B cell (primary cell): ENCODE results near the gene BIRC5. TPM values are rescaled to one million over a fixed set of nuclear protein-coding genes. Genes with fewer than 3 reads are reported as not detected.

ENCODE experiments used
- ATAC-seq: fragments of 200-7000 bp; cut with Tn5 transposase; one replicate; pipeline ENCODE4 v1.10.0; 2021; ENCODE audit warnings: low read depth, mild to moderate bottlenecking, moderate number of reproducible peaks, moderate library complexity
- CTCF ChIA-PET: fragments of 350-600 bp; sonication (Branson Sonifier 250); formaldehyde crosslinking; loops from one replicate; lab custom pipeline; 2021; ENCODE audit warnings: antibody characterized with exemption, inconsistent platforms; lab: Charles Lee
- POLR2A ChIA-PET: fragments of 350-600 bp; sonication (Branson Sonifier 250); formaldehyde crosslinking; loops from one replicate; lab custom pipeline; 2021; ENCODE audit warnings: antibody characterized with exemption; lab: Charles Lee
- DNase-seq: peaks from one replicate; pipeline ENCODE4 v3.0.0; 2013
- H2AFZ ChIP-seq: 2 replicates; pipeline ENCODE4 v1.6.1; 2012; ENCODE audit warnings: mild to moderate bottlenecking, low read depth, low read length; ENCODE audit not compliant: insufficient read depth, poor library complexity, severe bottlenecking
- H3K27ac ChIP-seq, 2 donors: 1 replicate in 1 of 2; 2 replicates in 1 of 2; pipeline ENCODE4 v1.5.1; 2012 to 2013; ENCODE audit warnings: low read length in 2 of 2, mild to moderate bottlenecking in 2 of 2, moderate library complexity in 1 of 2
- H3K27me3 ChIP-seq, 4 experiments: fragments of 200-600 bp in 1 of 4; sonication (generic) in 1 of 4; replicated peaks in 1 of 4; 1 replicate in 2 of 4; 2 replicates in 2 of 4; pipeline versions ENCODE4 v1.6.1 to v1.7.0; 2013 to 2016; ENCODE audit warnings: low read length in 3 of 4, mild to moderate bottlenecking in 2 of 4, mixed read lengths in 1 of 4, moderate library complexity in 1 of 4; ENCODE audit not compliant: insufficient read depth in 4 of 4, control insufficient read depth in 3 of 4; ENCODE audit errors: control extremely low read depth in 1 of 4
- H3K36me3 ChIP-seq, 2 experiments: replicated peaks in 1 of 2; 1 replicate in 1 of 2; 2 replicates in 1 of 2; pipeline versions ENCODE4 v1.6.1 to v1.7.1; 2013; ENCODE audit warnings: low read length in 1 of 2; ENCODE audit not compliant: insufficient read depth in 2 of 2, control insufficient read depth in 1 of 2; ENCODE audit errors: control extremely low read depth in 1 of 2, extremely low read depth in 1 of 2
- H3K4me1 ChIP-seq, 2 donors: fragments of 200-600 bp in 1 of 2; sonication (generic) in 1 of 2; 1 replicate in 1 of 2; 2 replicates in 1 of 2; pipeline versions ENCODE4 v1.5.1 to v1.6.1; 2013 to 2017; ENCODE audit warnings: low read length in 2 of 2; ENCODE audit not compliant: control insufficient read depth in 2 of 2, insufficient read depth in 2 of 2
- H3K4me2 ChIP-seq: replicated peaks from 2 replicates; pipeline ENCODE3; 2012; ENCODE audit warnings: mild to moderate bottlenecking, low read depth, low read length; ENCODE audit not compliant: poor library complexity, severe bottlenecking
- H3K4me3 ChIP-seq, 5 experiments: fragments of 200-600 bp in 1 of 5; sonication (generic) in 1 of 5; 1 replicate in 3 of 5; 2 replicates in 2 of 5; pipeline versions ENCODE4 v1.5.1 to v1.7.0; 2011 to 2016; ENCODE audit warnings: low read length in 4 of 5, mild to moderate bottlenecking in 4 of 5, low read depth in 2 of 5, control low read depth in 1 of 5, moderate library complexity in 1 of 5; ENCODE audit not compliant: insufficient read depth in 1 of 5; ENCODE audit errors: control extremely low read depth in 1 of 5, extremely low read depth in 1 of 5
- H3K79me2 ChIP-seq: fragments of 200-600 bp; sonication (generic); one replicate; pipeline ENCODE4 v1.6.0; 2016; ENCODE audit warnings: low read length; ENCODE audit not compliant: control insufficient read depth, insufficient read depth
- H3K9ac ChIP-seq: fragments of 200-600 bp; sonication (generic); 2 replicates; pipeline ENCODE4 v1.6.1; 2017; ENCODE audit warnings: mild to moderate bottlenecking, low read length, moderate library complexity
- H3K9me3 ChIP-seq, 3 donors: one replicate each; pipeline versions ENCODE4 v1.6.1 to v1.7.1; 2013; ENCODE audit warnings: low read length in 2 of 3; ENCODE audit not compliant: control insufficient read depth in 2 of 3, insufficient read depth in 1 of 3; ENCODE audit errors: control extremely low read depth in 1 of 3
- H4K20me1 ChIP-seq: 2 replicates; pipeline ENCODE4 v1.6.0; 2012; ENCODE audit warnings: mild to moderate bottlenecking, low read length; ENCODE audit not compliant: insufficient read depth, control insufficient read depth, poor library complexity, severe bottlenecking
- H3K27ac Mint-ChIP-seq: one replicate; pipeline ENCODE4 v1.8.0; 2021; ENCODE audit warnings: mixed read lengths
- H3K27me3 Mint-ChIP-seq: one replicate; pipeline ENCODE4 v1.8.0; 2021; ENCODE audit warnings: mixed read lengths
- H3K4me1 Mint-ChIP-seq: one replicate; pipeline ENCODE4 v1.8.0; 2021; ENCODE audit warnings: mixed read lengths
- H3K4me3 Mint-ChIP-seq: one replicate; pipeline ENCODE4 v1.8.0; 2021; ENCODE audit warnings: mixed read lengths
- H3K9me3 Mint-ChIP-seq: one replicate; pipeline ENCODE4 v1.8.0; 2022; ENCODE audit warnings: mixed read lengths; ENCODE audit not compliant: insufficient read depth
- EZH2 ChIP-seq: IDR thresholded peaks from 2 replicates; pipeline ENCODE4 v1.6.1; 2012; ENCODE audit warnings: borderline replicate concordance, low read depth, mild to moderate bottlenecking, moderate library complexity, low read length; ENCODE audit not compliant: insufficient read depth, poor library complexity, severe bottlenecking
- WGBS: methylation state at CpG from one replicate; pipeline ENCODE4 v1.1.5; 2013; ENCODE audit warnings: missing lambda C conversion rate; ENCODE audit not compliant: insufficient coverage; 5-methylcytosine and 5-hydroxymethylcytosine counted together
- intact Hi-C: fragments of 100-400 bp; cut with micrococcal nuclease; formaldehyde crosslinking; loops from one replicate; pipeline ENCODE4 v1.10.0; 2022
- polyA plus RNA-seq: library from polyadenylated mRNA; depleted of rRNA; stranded (reverse); fragments of >200 nt; gene quantifications from 2 replicates; pipeline ENCODE4 v1.2.3, GENCODE V29; 2012
- total RNA-seq, 2 donors: library from RNA; stranded (reverse); fragments of 120-200 nt in 1 of 2; gene quantifications; 1 replicate in 1 of 2; 2 replicates in 1 of 2; pipeline versions ENCODE4 v1.2.3 to v1.2.4, GENCODE V29; 2013 to 2022
- TF ChIP-seq, protein P1 (sequence below): fragments of 200-600 bp; IDR thresholded peaks from one replicate; pipeline ENCODE4 v1.8.0; 2022; ENCODE audit warnings: antibody characterized with exemption, mild to moderate bottlenecking

The BIRC5 gene
- total and polyA plus RNA-seq, 2 donors (not counting 1 experiment from before 2014, with no cell fraction given), result 0.33 to 0.84 TPM

DNA sequence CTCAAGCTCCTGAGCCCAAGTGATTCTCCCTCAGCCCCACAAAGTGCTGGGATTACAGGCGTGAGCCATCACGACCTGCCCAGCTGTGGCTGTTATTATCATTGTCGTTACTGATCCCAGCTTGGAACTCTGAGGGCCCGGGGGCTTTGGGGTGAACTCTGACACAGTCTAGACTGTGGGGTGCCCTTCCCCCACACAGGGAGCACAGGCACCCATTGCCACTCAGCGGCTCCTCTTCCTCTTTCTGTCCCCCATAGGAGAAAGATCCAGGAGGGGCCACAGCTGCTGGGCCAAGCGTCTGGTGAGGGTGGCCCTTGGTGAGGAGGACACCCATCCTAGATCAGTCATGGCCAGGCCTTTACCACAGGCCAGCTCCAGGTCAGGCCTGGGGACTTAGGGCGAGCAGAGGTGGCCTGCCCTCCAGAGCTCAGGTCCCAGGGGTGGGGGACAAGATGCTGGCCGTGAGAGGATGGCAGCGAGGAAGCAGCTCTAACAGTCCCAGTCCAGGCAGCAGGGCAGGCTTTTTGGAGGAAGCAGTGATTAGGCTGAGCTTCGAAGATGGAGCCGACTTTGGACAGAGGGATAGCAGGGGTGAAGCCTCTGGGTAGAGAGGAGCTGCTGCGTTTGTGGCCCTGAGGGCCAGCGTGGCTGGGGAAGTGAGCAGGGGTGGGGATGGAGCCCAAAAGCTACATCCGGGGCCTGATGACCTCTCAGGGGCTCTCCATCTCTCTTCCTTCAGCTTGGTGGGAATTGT is 42.1 kb downstream of the BIRC5 start:
- no peak for TF ChIP-seq EZH2
- TF ChIP-seq, protein P1, sequence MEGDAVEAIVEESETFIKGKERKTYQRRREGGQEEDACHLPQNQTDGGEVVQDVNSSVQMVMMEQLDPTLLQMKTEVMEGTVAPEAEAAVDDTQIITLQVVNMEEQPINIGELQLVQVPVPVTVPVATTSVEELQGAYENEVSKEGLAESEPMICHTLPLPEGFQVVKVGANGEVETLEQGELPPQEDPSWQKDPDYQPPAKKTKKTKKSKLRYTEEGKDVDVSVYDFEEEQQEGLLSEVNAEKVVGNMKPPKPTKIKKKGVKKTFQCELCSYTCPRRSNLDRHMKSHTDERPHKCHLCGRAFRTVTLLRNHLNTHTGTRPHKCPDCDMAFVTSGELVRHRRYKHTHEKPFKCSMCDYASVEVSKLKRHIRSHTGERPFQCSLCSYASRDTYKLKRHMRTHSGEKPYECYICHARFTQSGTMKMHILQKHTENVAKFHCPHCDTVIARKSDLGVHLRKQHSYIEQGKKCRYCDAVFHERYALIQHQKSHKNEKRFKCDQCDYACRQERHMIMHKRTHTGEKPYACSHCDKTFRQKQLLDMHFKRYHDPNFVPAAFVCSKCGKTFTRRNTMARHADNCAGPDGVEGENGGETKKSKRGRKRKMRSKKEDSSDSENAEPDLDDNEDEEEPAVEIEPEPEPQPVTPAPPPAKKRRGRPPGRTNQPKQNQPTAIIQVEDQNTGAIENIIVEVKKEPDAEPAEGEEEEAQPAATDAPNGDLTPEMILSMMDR, result no peak
- Histone ChIP-seq H3K27ac (no peak overlapping the region), H4K20me1 (peaks cover 5% of the 10 kb centered on the region), H3K9ac (no peak overlapping the region), H3K9me3 (no peaks in the 10 kb centered on the region), H3K36me3 (no peaks in the 10 kb centered on the region), H3K79me2 (no peaks in the 10 kb centered on the region), H3K4me2 (no peak overlapping the region), H2AFZ (no peak overlapping the region), H3K4me1 (peaks cover 43 to 54% of the 10 kb centered on the region in 2 donors), H3K4me3 (no peak overlapping the region), H3K27me3 (peaks cover 0 to 6% (median 0%) of the 10 kb centered on the region in 4 experiments)
- Mint-ChIP-seq H3K9me3 (no peaks in the 10 kb centered on the region), H3K4me3 (peak overlapping the region; percentile 47), H3K4me1 (peaks cover 41% of the 10 kb centered on the region), H3K27me3 (peaks cover 8% of the 10 kb centered on the region), H3K27ac (no peak overlapping the region)
- POLR2A ChIA-PET, result interaction anchor here (1.5 to 1.6 kb wide), 2 partner anchors 19 to 103 kb away, joined by 4 to 6 read pairs; no protein-coding TSS in a partner anchor
- intact Hi-C loops, result no loop called here
- DNase-seq, result no peak
- CTCF ChIA-PET, result interaction anchor here (1.2 to 1.4 kb wide), 2 partner anchors 10 to 80 kb away, joined by 3 to 4 read pairs; no protein-coding TSS in a partner anchor
- ATAC-seq, result no peak
- 74% methylated on average over 12 of the region's 14 CpGs for WGBS
